ENCODE results near the gene SUMF1.

Gene SUMF1

GRCh38 chr3:4507024-4507596 is 40.0 kb upstream of the SUMF1 start:
- peak; percentile 72 for DNase-seq (ENCODE audit: low read depth)
- peaks cover 7% of the 10 kb centered on the region for H3K27me3 ChIP-seq (replicated peaks; ENCODE audit: control insufficient read depth, insufficient read depth, low read length)

DNA sequence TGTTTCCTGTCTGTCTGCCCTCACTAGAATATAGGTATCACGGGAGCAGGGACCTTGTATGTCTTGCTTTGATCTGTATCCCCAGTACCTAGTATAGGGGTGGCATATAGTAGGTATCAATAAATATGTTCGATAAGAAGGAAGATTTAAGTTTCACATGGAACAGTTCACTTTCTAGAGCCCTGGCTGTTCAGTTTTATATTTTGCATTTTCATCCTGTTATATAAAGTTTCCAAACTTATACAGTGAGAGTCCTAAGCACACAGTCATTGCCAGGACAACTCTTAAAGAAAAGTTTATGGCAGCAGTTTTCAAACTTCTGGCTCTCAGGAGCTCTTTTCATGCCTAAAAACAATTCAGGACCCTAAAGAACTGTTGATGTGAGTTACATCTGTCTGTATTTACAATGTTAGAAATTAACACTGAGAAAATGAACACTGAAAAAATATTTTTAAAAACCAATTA is 39.5 kb upstream of the SUMF1 start:
- Histone ChIP-seq H3K9me3 (ENCODE audit: control insufficient read depth, low read length) (no peaks in the 10 kb centered on the region), H3K36me3 (ENCODE audit: control insufficient read depth, insufficient read depth, low read length, severe bottlenecking) (no peaks in the 10 kb centered on the region), H3K4me1 (ENCODE audit: control insufficient read depth, insufficient read depth, low read length) (peaks cover 19% of the 10 kb centered on the region), H3K27me3 (replicated peaks; ENCODE audit: control insufficient read depth, insufficient read depth, low read length) (peaks cover 7% of the 10 kb centered on the region), H3K9ac (ENCODE audit: low read length) (no peak overlapping the region), H3K4me3 (ENCODE audit: low read length) (no peak overlapping the region)
- no peak for DNase-seq (ENCODE audit: low read depth)

More at GRCh38 chr3:4507024-4507596, 40.0 kb upstream of the SUMF1 start:
- Histone ChIP-seq H3K4me1 (ENCODE audit: control insufficient read depth, insufficient read depth, low read length) (peaks cover 19% of the 10 kb centered on the region), H3K36me3 (ENCODE audit: control insufficient read depth, insufficient read depth, low read length, severe bottlenecking) (no peaks in the 10 kb centered on the region), H3K9me3 (ENCODE audit: control insufficient read depth, low read length) (no peaks in the 10 kb centered on the region), H3K4me3 (ENCODE audit: low read length) (no peak overlapping the region), H3K9ac (ENCODE audit: low read length) (no peak overlapping the region)

GRCh38 chr3:4505688-4506558 is 38.9 kb upstream of the SUMF1 start:
- DNase-seq (ENCODE audit: low read depth): no peak

GRCh38 chr3:4504340-4505261 is 37.5 kb upstream of the SUMF1 start:
- Histone ChIP-seq H3K9me3 (ENCODE audit: control insufficient read depth, low read length) (no peaks in the 10 kb centered on the region), H3K27me3 (replicated peaks; ENCODE audit: control insufficient read depth, insufficient read depth, low read length) (no peaks in the 10 kb centered on the region), H3K9ac (ENCODE audit: low read length) (no peak overlapping the region), H3K4me3 (ENCODE audit: low read length) (peak overlapping the region; percentile 45), H3K4me1 (ENCODE audit: control insufficient read depth, insufficient read depth, low read length) (peaks cover 19% of the 10 kb centered on the region), H3K36me3 (ENCODE audit: control insufficient read depth, insufficient read depth, low read length, severe bottlenecking) (no peaks in the 10 kb centered on the region)
- no peak for DNase-seq (ENCODE audit: low read depth)

More at GRCh38 chr3:4505688-4506558, 38.9 kb upstream of the SUMF1 start:
- no peak overlapping the region for H3K4me3 ChIP-seq (ENCODE audit: low read length)
- H3K36me3 ChIP-seq (ENCODE audit: control insufficient read depth, insufficient read depth, low read length, severe bottlenecking): no peaks in the 10 kb centered on the region
- H3K4me1 ChIP-seq (ENCODE audit: control insufficient read depth, insufficient read depth, low read length): peaks cover 19% of the 10 kb centered on the region
- no peaks in the 10 kb centered on the region for H3K9me3 ChIP-seq (ENCODE audit: control insufficient read depth, low read length)
- H3K27me3 ChIP-seq (replicated peaks; ENCODE audit: control insufficient read depth, insufficient read depth, low read length): peaks cover 3% of the 10 kb centered on the region
- no peak overlapping the region for H3K9ac ChIP-seq (ENCODE audit: low read length)

DNA sequence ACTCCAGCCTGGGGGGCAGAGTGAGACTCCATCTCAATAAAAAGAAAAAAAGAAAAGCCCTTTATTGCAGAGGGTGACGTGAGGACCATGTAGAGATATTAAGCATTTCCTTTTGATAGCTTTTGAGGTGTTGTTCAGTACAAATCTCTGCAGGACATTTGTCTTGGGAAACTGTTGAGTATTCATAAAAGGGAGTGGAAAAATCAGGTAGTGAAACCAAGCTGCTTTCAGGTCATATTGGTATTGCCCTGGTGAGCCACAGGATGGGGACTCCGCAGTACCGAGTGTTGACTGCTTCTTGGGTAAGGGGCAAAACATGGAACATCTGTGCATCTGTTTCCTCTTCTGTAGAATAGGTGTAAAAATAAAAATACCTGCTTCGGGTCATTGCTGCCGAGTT is 36.0 kb upstream of the SUMF1 start:
- peaks cover 19% of the 10 kb centered on the region for H3K4me1 ChIP-seq (ENCODE audit: control insufficient read depth, insufficient read depth, low read length)
- no peaks in the 10 kb centered on the region for H3K36me3 ChIP-seq (ENCODE audit: control insufficient read depth, insufficient read depth, low read length, severe bottlenecking)
- H3K9ac ChIP-seq (ENCODE audit: low read length): no peak overlapping the region
- H3K27me3 ChIP-seq (replicated peaks; ENCODE audit: control insufficient read depth, insufficient read depth, low read length): no peaks in the 10 kb centered on the region
- H3K9me3 ChIP-seq (ENCODE audit: control insufficient read depth, low read length): no peaks in the 10 kb centered on the region
- no peak for DNase-seq (ENCODE audit: low read depth)
- H3K4me3 ChIP-seq (ENCODE audit: low read length): no peak overlapping the region

- Histone ChIP-seq H3K9ac (ENCODE audit: low read length) (no peak overlapping the region), H3K36me3 (ENCODE audit: control insufficient read depth, insufficient read depth, low read length, severe bottlenecking) (no peaks in the 10 kb centered on the region), H3K4me3 (ENCODE audit: low read length) (no peak overlapping the region), H3K4me1 (ENCODE audit: control insufficient read depth, insufficient read depth, low read length) (peaks cover 14% of the 10 kb centered on the region), H3K27me3 (replicated peaks; ENCODE audit: control insufficient read depth, insufficient read depth, low read length) (no peaks in the 10 kb centered on the region), H3K9me3 (ENCODE audit: control insufficient read depth, low read length) (no peaks in the 10 kb centered on the region)
- no peak for DNase-seq (ENCODE audit: low read depth)
Observed at GRCh38 chr3:4501927-4502326, 34.9 kb upstream of the SUMF1 start.

DNA sequence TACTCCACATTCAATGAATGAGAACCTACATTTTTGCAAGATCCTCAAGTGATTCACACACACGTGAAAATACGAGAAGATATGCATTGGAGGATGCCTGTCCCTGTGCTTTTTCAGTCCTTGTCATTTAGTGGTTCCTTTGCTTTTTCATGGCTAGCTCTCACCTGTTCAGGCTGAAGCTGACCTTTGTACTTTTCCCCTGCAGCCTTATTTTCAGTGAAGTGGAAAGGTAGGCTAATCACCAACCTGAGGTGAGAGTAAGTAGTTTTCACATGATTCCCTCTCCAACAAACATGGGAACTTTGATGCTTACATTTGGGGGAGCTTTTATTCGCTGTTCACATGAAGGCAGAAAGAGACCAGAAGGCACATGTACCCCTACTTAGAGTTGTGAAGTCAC is 34.4 kb upstream of the SUMF1 start:
- no peaks in the 10 kb centered on the region for H3K36me3 ChIP-seq (ENCODE audit: control insufficient read depth, insufficient read depth, low read length, severe bottlenecking)
- no peak overlapping the region for H3K9ac ChIP-seq (ENCODE audit: low read length)
- no peaks in the 10 kb centered on the region for H3K27me3 ChIP-seq (replicated peaks; ENCODE audit: control insufficient read depth, insufficient read depth, low read length)
- DNase-seq (ENCODE audit: low read depth): no peak
- no peak overlapping the region for H3K4me3 ChIP-seq (ENCODE audit: low read length)
- H3K9me3 ChIP-seq (ENCODE audit: control insufficient read depth, low read length): no peaks in the 10 kb centered on the region
- H3K4me1 ChIP-seq (ENCODE audit: control insufficient read depth, insufficient read depth, low read length): peaks cover 11% of the 10 kb centered on the region

DNA sequence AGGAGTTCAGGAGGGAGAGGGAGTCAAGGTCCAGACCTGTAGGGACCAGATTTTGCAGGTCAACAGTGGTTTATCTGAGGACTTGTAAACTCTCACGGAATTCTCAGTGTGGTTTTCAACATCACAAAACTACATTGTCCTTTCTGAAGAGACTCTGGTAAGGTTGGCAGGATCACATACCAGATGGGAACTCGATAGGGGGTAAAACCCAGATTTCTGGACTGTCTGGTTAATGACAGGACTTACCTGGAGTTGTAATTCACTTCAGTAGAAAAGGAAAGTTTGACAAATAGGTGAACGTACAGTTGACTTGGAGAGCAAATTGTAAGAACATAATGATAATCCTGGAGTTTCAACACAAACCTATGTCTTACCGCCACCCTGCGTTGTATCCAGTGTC is 31.4 kb upstream of the SUMF1 start:
- DNase-seq (ENCODE audit: low read depth): no peak
- Histone ChIP-seq H3K27me3 (replicated peaks; ENCODE audit: control insufficient read depth, insufficient read depth, low read length) (no peaks in the 10 kb centered on the region), H3K4me3 (ENCODE audit: low read length) (no peak overlapping the region), H3K9ac (ENCODE audit: low read length) (no peak overlapping the region), H3K9me3 (ENCODE audit: control insufficient read depth, low read length) (no peaks in the 10 kb centered on the region), H3K36me3 (ENCODE audit: control insufficient read depth, insufficient read depth, low read length, severe bottlenecking) (no peaks in the 10 kb centered on the region), H3K4me1 (ENCODE audit: control insufficient read depth, insufficient read depth, low read length) (peaks cover 14% of the 10 kb centered on the region)

DNA sequence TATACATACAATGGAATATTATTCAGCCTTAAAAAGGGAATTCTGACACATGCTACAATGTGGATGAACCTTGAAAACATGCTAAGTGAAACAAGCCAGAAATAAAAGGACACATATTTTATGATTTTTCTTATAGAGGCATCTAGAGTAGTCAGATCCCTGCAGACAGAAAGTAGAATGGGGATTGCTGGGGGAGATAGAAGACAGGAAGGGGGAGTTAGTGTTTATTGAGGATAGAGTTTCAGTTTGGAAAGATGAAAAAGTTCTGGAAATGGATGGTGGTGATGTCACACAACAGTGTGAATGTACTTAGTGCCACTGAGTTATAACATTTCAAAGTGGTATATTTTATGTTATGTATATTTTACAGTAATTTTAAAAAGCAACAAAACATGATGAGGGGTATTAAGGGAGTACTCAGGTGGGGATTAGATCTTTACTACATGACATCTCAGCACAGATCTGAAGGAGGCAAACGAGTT is 30.8 kb upstream of the SUMF1 start:
- H3K4me1 ChIP-seq (ENCODE audit: control insufficient read depth, insufficient read depth, low read length): peaks cover 14% of the 10 kb centered on the region
- no peak for DNase-seq (ENCODE audit: low read depth)
- H3K9ac ChIP-seq (ENCODE audit: low read length): no peak overlapping the region
- H3K9me3 ChIP-seq (ENCODE audit: control insufficient read depth, low read length): no peaks in the 10 kb centered on the region
- H3K27me3 ChIP-seq (replicated peaks; ENCODE audit: control insufficient read depth, insufficient read depth, low read length): no peaks in the 10 kb centered on the region
- H3K4me3 ChIP-seq (ENCODE audit: low read length): no peak overlapping the region
- no peaks in the 10 kb centered on the region for H3K36me3 ChIP-seq (ENCODE audit: control insufficient read depth, insufficient read depth, low read length, severe bottlenecking)

- no peaks in the 10 kb centered on the region for H3K27me3 ChIP-seq (replicated peaks; ENCODE audit: control insufficient read depth, insufficient read depth, low read length)
- H3K36me3 ChIP-seq (ENCODE audit: control insufficient read depth, insufficient read depth, low read length, severe bottlenecking): no peaks in the 10 kb centered on the region
- H3K9me3 ChIP-seq (ENCODE audit: control insufficient read depth, low read length): no peaks in the 10 kb centered on the region
- no peak for DNase-seq (ENCODE audit: low read depth)
- no peak overlapping the region for H3K4me3 ChIP-seq (ENCODE audit: low read length)
- peaks cover 14% of the 10 kb centered on the region for H3K4me1 ChIP-seq (ENCODE audit: control insufficient read depth, insufficient read depth, low read length)
- H3K9ac ChIP-seq (ENCODE audit: low read length): no peak overlapping the region
Observed at GRCh38 chr3:4497005-4497692, 30.1 kb upstream of the SUMF1 start.
